Dedifferentiated amniotic fluid mesenchymal stem cell (primary cell): ENCODE data around the gene PTPRG.
"Not testable (repeated sequence)": the region's sequence is repeated elsewhere in the genome, so short reads cannot be mapped to it uniquely, and the experiment has no call there.

Experiments used
- DNase-seq: peaks from one replicate; pipeline ENCODE4 v3.0.0-alpha.2; 2016; ENCODE audit errors: extremely low spot score

PTPRG gene

GRCh38 chr3:61724801-61725200 is 163.4 kb downstream of the PTPRG start:
- DNase-seq, result no peak

GRCh38 chr3:61725851-61726333 is 164.5 kb downstream of the PTPRG start:
- DNase-seq, result no peak

- no peak for DNase-seq
Measured at GRCh38 chr3:61727435-61727834, 166.1 kb downstream of the PTPRG start.

GRCh38 chr3:61729038-61729634 is 167.8 kb downstream of the PTPRG start:
- no peak for DNase-seq

DNA sequence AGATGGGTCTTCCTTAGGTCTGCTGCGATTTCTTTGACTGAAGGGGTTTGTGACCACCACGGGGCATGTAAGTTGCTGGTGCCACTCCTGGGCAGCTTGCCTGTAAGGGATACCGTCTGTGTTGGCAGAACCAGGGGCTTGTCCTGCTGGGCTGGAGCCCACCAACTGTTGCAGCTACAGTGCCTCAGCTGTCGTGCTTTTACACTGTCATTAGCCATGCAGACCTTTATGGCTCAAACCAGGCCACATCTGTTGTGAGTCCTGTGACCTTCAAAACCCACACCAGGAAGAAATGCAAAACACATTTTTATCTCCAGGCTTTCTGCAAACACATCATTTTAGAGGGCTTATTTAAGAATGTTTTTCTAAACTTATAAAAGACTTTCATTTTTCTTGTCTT is 168.7 kb downstream of the PTPRG start:
- no peak for DNase-seq

DNA sequence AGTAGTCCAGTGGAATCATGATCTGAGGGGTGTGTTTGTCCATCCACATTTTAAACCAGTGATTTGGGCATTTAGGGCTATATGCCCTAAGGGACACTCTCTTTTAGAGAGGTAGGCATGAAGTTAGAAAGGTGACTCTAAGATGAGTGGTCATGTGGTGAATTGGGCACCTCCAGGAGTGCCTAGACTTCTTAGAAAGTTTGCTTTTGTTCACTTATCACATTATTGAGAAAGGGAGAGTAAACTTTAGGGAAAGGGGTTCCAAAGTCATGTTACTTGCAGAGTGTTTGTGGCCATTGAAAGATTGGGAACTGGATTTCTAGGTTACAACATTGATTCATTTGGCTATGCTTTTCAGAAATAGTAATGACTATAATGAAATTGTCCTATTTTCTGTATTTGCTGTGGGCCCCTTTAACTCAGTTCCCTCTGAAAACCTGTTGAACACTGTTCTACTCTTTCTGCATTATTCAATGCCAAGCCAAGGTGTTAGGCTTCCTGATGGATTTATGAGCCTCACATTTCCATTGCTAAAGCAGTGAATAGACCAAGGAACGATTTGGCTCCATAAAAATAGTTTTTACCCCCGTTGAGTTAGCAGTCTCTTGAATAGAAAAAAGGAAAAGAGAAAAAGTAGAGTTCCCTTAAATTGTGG is 169.3 kb downstream of the PTPRG start:
- DNase-seq, result no peak

DNA sequence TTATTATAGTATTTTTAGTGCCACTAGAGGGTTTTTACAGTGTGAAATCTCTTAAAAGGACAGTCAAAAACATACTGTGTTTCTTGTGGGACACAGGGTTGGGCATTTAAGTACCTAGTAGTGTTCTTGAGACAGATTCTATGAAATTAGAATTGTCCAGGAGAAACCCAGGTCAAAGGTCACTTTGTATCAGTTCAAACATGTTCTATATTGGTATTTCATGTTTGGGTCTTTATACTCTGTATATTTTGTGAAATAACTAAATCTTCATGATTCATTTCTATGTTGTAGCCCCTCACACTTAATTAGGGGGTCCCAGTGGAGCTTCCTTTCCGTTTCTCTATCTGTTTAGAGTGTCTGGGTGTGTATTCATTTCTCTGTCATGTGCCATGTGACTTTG is 171.6 kb downstream of the PTPRG start:
- no peak for DNase-seq

DNA sequence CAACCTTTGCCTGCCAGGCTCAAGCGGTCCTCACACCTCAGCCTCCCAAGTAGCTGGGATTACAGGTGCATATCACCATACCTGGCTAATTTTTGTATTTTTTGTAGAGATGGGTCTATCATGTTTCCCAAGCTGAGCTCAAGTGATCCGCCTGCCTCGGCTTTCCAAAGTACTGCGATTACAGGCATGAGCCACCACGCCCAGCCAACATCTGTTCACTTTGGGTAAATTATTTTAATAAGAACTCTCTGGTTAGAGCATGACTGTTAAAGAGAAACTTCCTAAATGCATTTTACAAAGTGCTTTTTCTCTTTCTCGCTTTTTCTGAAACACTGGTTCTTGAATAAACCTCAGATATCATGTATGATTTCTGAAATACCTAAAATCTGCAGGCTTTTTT is 172.5 kb downstream of the PTPRG start:
- no peak for DNase-seq

- DNase-seq, result no peak
Measured at GRCh38 chr3:61734749-61735686, 173.6 kb downstream of the PTPRG start.

DNA sequence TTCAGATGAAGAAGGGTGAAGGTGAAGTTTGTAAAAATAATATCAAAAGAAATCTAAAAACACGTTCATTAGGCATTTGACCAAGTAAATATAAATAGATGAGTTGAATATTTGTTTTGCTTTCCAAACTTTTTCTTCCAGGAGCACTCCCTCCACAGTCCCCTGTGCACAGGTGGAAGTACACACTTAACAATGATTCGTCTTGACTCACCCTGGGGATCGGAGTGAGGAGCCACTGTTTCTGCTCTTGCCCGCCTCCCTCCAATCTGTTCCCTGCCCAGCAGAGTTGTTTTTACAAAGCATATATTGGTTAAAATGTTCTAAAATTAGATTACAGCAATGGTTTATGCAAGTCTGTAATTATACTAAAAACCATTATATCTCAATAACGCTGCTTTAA is 175.1 kb downstream of the PTPRG start:
- no peak for DNase-seq

DNA sequence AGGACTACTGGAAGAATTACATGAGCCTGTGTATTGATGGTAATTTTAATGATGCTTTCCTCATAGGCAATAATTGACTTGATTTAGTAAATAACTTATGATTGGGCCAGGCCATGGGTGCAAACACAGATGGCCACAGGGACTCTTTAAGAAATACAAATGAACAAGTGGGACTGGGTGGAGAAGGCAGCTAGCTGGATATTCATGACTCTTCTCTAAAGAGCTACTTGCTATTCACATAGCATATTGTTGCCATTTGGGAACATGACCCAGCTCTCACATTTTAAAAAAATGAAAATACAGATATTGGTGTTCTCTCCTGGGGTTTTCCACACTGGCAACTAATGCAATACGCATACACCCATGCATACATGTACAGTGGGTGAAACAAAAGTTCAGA is 178.3 kb downstream of the PTPRG start:
- no peak for DNase-seq

- DNase-seq, result no peak
Measured at GRCh38 chr3:61740494-61740893, 179.1 kb downstream of the PTPRG start.

DNA sequence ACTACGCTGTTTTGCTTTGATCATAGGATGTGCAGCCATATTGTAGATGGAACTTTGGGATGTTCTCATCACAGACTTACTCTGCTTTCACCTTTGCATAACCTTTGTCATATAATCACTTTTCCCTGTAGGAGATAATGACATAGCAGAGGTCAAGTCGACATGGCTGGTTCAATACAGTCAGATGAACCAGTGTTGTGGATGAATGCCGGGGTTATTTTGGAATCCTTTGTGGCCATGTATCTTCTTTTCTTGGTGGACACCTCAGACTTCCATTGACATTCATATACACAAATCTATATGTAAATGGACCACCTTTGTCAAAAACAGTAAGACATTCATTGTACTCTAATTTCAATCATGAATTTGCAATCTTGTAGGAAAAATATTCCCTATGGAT is 180.2 kb downstream of the PTPRG start:
- DNase-seq, result no peak

DNA sequence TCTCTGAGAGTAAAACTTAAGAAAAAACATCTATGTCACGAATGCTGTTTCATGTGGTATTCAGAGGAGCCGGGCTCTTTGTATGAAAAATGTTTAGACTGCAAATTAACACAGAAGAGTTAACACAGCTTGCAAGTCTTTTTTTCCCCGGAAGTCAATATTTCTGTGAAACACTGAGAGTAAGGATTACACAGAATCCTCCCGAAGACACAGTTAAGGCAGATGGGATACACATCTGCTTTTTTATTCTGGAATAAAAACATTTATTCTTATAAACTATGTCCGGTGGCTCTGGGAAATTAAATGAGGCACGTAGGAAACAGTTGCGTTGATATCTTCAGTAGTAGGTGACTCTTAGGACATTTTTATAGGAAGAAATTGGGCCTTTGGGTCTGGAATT is 180.6 kb downstream of the PTPRG start:
- DNase-seq, result no peak

- DNase-seq, result no peak
Measured at GRCh38 chr3:61743067-61743466, 181.7 kb downstream of the PTPRG start.

- no peak for DNase-seq
Measured at GRCh38 chr3:61743686-61744242, 182.4 kb downstream of the PTPRG start.

- DNase-seq, result no peak
Measured at GRCh38 chr3:61748288-61748687, 186.9 kb downstream of the PTPRG start.

GRCh38 chr3:61750766-61751165 is 189.4 kb downstream of the PTPRG start:
- DNase-seq, result no peak

- DNase-seq, result no peak
Measured at GRCh38 chr3:61758839-61759238, 197.5 kb downstream of the PTPRG start.

GRCh38 chr3:61760783-61761182 is 199.4 kb downstream of the PTPRG start:
- not testable (repeated sequence) for DNase-seq

GRCh38 chr3:61761694-61762430 is 200.5 kb downstream of the PTPRG start:
- no peak for DNase-seq
